Right atrium auricular region (tissue), 2 donors: ENCODE data around the gene RPP14. TPM values are rescaled to one million over a fixed set of nuclear protein-coding genes. Genes with fewer than 3 reads are reported as not detected.
"Not testable (repeated sequence)": the region's sequence is repeated elsewhere in the genome, so short reads cannot be mapped to it uniquely, and the experiment has no call there.

Source experiments
- DNase-seq: peaks from one replicate; pipeline ENCODE4 v3.0.0-alpha.2; 2019; ENCODE audit warnings: low spot score
- H3K27ac ChIP-seq, 2 donors: fragments of 200-600 bp; sonication (generic); 1 replicate in 1 of 2; 2 replicates in 1 of 2; pipeline ENCODE4 v1.5.1; 2016 to 2019
- H3K27me3 ChIP-seq, 2 donors: fragments of 200-600 bp; sonication (generic); one replicate each; pipeline versions ENCODE4 v1.5.1 to v1.6.0; 2017 to 2019
- H3K36me3 ChIP-seq: fragments of 200-600 bp; sonication (generic); one replicate; pipeline ENCODE4 v1.5.1; 2016
- H3K4me1 ChIP-seq, 2 donors: fragments of 200-600 bp; sonication (generic); one replicate each; pipeline versions ENCODE4 v1.5.1 to v1.6.0; 2017 to 2019
- H3K4me3 ChIP-seq, 2 donors: fragments of 200-600 bp; sonication (generic); 1 replicate in 1 of 2; 2 replicates in 1 of 2; pipeline ENCODE4 v1.5.1; 2017 to 2019; ENCODE audit warnings: mild to moderate bottlenecking in 1 of 2, moderate library complexity in 1 of 2
- H3K9me3 ChIP-seq, 2 donors: fragments of 200-600 bp; sonication (generic); one replicate each; pipeline ENCODE4 v1.5.1; 2019
- total RNA-seq, 2 donors: library from RNA; depleted of rRNA; stranded (reverse); fragments of >200 nt; gene quantifications; one replicate each; pipeline ENCODE4 v1.1.0, GENCODE V29; 2016
- TF ChIP-seq, protein P1 (sequence below), 2 donors: fragments of 200-600 bp; sonication (generic); IDR thresholded peaks; one replicate each; pipeline ENCODE4 v1.5.1; 2019; ENCODE audit warnings: antibody characterized with exemption in 2 of 2

The RPP14 gene
- total RNA-seq, 2 donors from 2014 or later, result 10.0 to 10.9 TPM

DNA sequence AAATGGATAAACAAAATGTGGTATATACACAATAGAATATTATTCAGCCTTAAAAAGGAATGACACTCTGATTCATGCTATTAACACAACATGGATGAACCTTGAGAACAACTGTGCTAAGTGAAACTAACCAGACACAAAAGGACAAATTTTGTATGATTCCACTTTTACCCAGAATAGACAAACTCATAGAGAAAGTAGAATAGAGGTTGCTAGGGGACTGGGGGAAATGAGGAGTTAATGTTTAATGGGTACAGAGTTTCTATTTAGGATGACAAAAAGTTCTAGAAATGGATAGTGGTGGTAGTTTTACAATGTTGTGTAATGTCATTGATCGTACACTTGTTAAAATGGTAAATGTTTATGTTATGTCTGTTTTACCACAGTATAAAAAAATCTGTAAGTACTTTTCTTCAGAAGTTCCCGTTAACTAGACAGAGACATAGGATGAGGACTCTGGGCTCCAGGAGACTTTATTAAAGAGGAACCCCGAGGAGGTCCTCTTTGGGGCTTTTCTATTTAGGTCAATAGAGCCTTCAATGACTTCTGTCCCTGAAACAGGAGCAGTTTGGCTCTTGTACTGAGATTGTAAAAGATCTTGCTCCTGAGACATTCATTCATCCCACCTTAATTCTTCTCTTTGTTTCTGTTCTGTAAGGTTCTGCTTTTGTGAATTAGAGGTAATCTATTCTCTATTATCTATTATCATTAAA, 43.9 kb upstream of the RPP14 start:
- Histone ChIP-seq H3K36me3 (peaks cover 6% of the 10 kb centered on the region), H3K4me3 (no peak overlapping the region), H3K9me3 (no peaks in the 10 kb centered on the region), H3K4me1 (no peaks in the 10 kb centered on the region), H3K27ac (no peak overlapping the region), H3K27me3 (no peaks in the 10 kb centered on the region)
- TF ChIP-seq, protein P1, sequence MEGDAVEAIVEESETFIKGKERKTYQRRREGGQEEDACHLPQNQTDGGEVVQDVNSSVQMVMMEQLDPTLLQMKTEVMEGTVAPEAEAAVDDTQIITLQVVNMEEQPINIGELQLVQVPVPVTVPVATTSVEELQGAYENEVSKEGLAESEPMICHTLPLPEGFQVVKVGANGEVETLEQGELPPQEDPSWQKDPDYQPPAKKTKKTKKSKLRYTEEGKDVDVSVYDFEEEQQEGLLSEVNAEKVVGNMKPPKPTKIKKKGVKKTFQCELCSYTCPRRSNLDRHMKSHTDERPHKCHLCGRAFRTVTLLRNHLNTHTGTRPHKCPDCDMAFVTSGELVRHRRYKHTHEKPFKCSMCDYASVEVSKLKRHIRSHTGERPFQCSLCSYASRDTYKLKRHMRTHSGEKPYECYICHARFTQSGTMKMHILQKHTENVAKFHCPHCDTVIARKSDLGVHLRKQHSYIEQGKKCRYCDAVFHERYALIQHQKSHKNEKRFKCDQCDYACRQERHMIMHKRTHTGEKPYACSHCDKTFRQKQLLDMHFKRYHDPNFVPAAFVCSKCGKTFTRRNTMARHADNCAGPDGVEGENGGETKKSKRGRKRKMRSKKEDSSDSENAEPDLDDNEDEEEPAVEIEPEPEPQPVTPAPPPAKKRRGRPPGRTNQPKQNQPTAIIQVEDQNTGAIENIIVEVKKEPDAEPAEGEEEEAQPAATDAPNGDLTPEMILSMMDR (IDR thresholded peaks at IDR 0.05), result no peak
- no peak for DNase-seq

DNA sequence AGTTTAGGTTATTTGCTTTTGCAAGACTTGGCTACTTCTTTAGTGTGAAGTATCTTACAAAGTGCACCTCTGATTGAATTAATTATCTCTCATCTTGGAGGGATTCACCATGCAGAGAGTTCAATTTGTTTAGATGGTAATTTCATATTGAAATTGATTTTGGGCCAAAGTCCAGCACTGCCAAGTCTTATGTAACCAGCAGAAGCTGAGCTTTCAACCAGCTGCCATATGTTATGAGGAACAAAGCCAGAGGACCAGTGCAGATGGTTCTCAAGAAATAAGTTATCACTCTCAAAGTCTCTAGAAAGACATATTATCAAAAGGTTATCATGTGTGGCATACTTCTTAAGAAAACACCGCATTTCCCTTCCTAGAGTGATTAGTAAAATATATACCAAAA, 39.5 kb upstream of the RPP14 start:
- Histone ChIP-seq H3K27me3 (no peaks in the 10 kb centered on the region), H3K4me3 (no peak overlapping the region), H3K27ac (no peak overlapping the region), H3K4me1 (no peaks in the 10 kb centered on the region), H3K36me3 (peaks cover 29% of the 10 kb centered on the region), H3K9me3 (no peaks in the 10 kb centered on the region)
- TF ChIP-seq, protein P1 (IDR thresholded peaks at IDR 0.05), result no peak
- no peak for DNase-seq

GRCh38 chr3:58267543-58267942, 38.5 kb upstream of the RPP14 start:
- H3K9me3 ChIP-seq, H3K27me3 ChIP-seq, DNase-seq, H3K27ac ChIP-seq, H3K4me1 ChIP-seq, H3K4me3 ChIP-seq: not testable (repeated sequence)
- peaks cover 29% of the 10 kb centered on the region for H3K36me3 ChIP-seq

DNA sequence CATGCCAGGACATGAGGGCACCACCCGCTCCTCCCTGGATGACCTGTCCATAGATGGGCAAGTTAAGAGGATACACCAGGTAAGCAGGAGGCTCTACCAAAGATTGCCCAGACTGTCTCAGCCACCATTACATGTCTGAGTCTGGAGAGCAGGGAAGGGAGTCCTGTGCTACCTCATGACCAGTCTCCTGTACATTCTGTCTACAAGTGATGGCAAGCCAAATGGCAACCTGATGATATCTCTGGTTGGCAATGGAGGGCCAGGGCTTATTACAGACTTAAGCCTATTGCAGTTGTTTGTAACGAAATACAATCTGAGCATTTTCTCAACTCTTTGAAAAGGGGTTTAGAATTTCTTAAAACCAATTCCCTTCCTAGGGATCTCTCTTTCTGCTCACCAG, 36.7 kb upstream of the RPP14 start:
- peaks cover 29% of the 10 kb centered on the region for H3K36me3 ChIP-seq

GRCh38 chr3:58270485-58270884, 35.6 kb upstream of the RPP14 start:
- Histone ChIP-seq H3K9me3 (no peaks in the 10 kb centered on the region), H3K27ac (no peak overlapping the region), H3K4me3 (no peak overlapping the region), H3K36me3 (peaks cover 29% of the 10 kb centered on the region), H3K4me1 (peaks cover 0 to 7% of the 10 kb centered on the region in 2 donors), H3K27me3 (no peaks in the 10 kb centered on the region)
- no peak for DNase-seq
- TF ChIP-seq, protein P1 (IDR thresholded peaks at IDR 0.05), result no peak

More for the DNA sequence above, 36.7 kb upstream of the RPP14 start:
- Histone ChIP-seq H3K27me3 (no peaks in the 10 kb centered on the region), H3K4me1 (peaks cover 0 to 7% of the 10 kb centered on the region in 2 donors), H3K4me3 (no peak overlapping the region), H3K9me3 (no peaks in the 10 kb centered on the region), H3K27ac (no peak overlapping the region)
- TF ChIP-seq, protein P1 (IDR thresholded peaks at IDR 0.05), result no peak
- no peak for DNase-seq

DNA sequence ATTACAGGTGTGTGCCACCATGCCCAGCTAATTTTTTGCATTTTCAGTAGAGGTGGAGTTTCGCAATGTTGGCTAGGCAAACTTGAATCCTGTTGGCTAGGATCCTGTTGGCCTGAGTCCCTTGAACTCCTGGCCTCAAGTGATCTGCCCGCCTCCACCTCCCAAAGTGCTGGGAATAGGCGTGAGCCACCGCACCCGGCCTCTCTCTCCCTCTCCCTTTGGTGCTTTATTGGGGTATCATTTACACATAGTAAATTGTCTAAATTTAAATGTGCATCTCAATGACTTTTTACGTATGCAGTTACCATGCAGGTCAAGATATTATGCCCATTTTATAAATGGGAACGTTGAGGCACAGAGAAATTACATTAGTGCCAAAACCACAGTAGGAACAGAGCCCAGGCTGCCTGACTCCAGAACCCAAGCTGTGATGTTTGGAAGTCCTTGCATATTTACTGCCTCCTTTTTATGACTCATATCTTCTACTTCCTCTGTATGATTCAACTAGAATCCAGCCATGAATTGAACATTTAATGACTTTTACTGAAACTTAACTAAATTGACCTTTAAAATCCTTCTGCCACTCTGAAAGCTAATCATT, 34.0 kb upstream of the RPP14 start:
- Histone ChIP-seq H3K36me3 (peaks cover 29% of the 10 kb centered on the region), H3K4me1 (peaks cover 0 to 7% of the 10 kb centered on the region in 2 donors), H3K27ac (peak overlapping the region in 1 of 2 donors; percentile 29), H3K27me3 (no peaks in the 10 kb centered on the region), H3K9me3 (no peaks in the 10 kb centered on the region), H3K4me3 (no peak overlapping the region)
- TF ChIP-seq, protein P1 (IDR thresholded peaks at IDR 0.05), result no peak
- DNase-seq, result no peak
